Endothelial cell of umbilical vein (primary cell): ENCODE data around the gene CTNNA2. TPM values are rescaled to one million over a fixed set of nuclear protein-coding genes. Genes with fewer than 3 reads are reported as not detected.

Experiments used
- BruUV-seq: library from RNA; stranded (reverse); fragments of 400-500 nt; replicated peaks from 2 replicates; lab custom pipeline; 2021; lab: Mats Ljungman, UMichigan
- CTCF ChIA-PET: fragments of 300-600, 350-600 bp; sonication (Branson Sonifier 250); formaldehyde crosslinking; loops from one replicate; lab custom pipeline; 2021; ENCODE audit warnings: antibody characterized with exemption, inconsistent platforms; lab: Charles Lee
- POLR2A ChIA-PET: fragments of 300-600, 350-600 bp; sonication (Branson Sonifier 250); formaldehyde crosslinking; loops from one replicate; lab custom pipeline; 2021; ENCODE audit warnings: antibody characterized with exemption, inconsistent platforms; lab: Charles Lee
- DNase-seq: peaks from one replicate; pipeline ENCODE4 v3.0.0-alpha.2; 2011; ENCODE audit warnings: low read depth, low spot score
- FAIRE-seq: peaks from 2 replicates; lab custom pipeline; 2011; peaks lifted over from hg19 to GRCh38; lab: Jason Lieb, UNC
- H2AFZ ChIP-seq: 2 replicates; pipeline ENCODE4 v1.6.0; 2012; ENCODE audit warnings: low read depth, low read length, control low read depth, inconsistent platforms
- H3K27ac ChIP-seq: 2 replicates; pipeline ENCODE4 v1.5.1; 2011; ENCODE audit warnings: low read depth, mild to moderate bottlenecking, control low read depth, low read length, moderate library complexity; ENCODE audit not compliant: insufficient read depth
- H3K27me3 ChIP-seq, 2 experiments: 2 replicates each; pipeline versions ENCODE4 v1.6.0 to v1.6.1; 2011; ENCODE audit warnings: low read length in 2 of 2, mixed read lengths in 1 of 2; ENCODE audit not compliant: control insufficient read depth in 2 of 2, insufficient read depth in 2 of 2
- H3K36me3 ChIP-seq, 2 experiments: 2 replicates in 1 of 2; 3 replicates in 1 of 2; pipeline ENCODE4 v1.5.1; 2011; ENCODE audit warnings: low read length in 2 of 2, mild to moderate bottlenecking in 1 of 2, moderate library complexity in 1 of 2; ENCODE audit not compliant: control insufficient read depth in 2 of 2, insufficient read depth in 2 of 2; ENCODE audit errors: extremely low read depth in 1 of 2
- H3K4me1 ChIP-seq: 3 replicates; pipeline ENCODE4 v1.5.1; 2011; ENCODE audit warnings: mild to moderate bottlenecking, low read length; ENCODE audit not compliant: control insufficient read depth, insufficient read depth; ENCODE audit errors: extremely low read depth
- H3K4me2 ChIP-seq: 2 replicates; pipeline ENCODE4 v1.6.1; 2011; ENCODE audit warnings: low read length, control low read depth, mixed read lengths; ENCODE audit not compliant: insufficient read depth
- H3K4me3 ChIP-seq, 3 experiments: fragments of 200-600 bp in 1 of 3; sonication (generic), shearing (Covaris generic) in 1 of 3; replicated peaks in 1 of 3; 2 replicates each; pipeline ENCODE4 v1.5.1; 2011 to 2016; ENCODE audit warnings: control low read depth in 3 of 3, low read length in 3 of 3, mild to moderate bottlenecking in 2 of 3, inconsistent platforms in 1 of 3, low read depth in 1 of 3, moderate library complexity in 1 of 3; ENCODE audit not compliant: insufficient read depth in 1 of 3
- H3K79me2 ChIP-seq: 2 replicates; pipeline ENCODE4 v1.6.0; 2012; ENCODE audit warnings: low read length, inconsistent platforms; ENCODE audit not compliant: control insufficient read depth, insufficient read depth
- H3K9ac ChIP-seq: replicated peaks from 2 replicates; pipeline ENCODE3; 2011; ENCODE audit warnings: low read length, control low read depth; ENCODE audit not compliant: insufficient read depth; ENCODE audit errors: extremely low read depth
- H3K9me1 ChIP-seq: replicated peaks from 3 replicates; pipeline ENCODE4 v1.6.0; 2011; ENCODE audit warnings: mild to moderate bottlenecking, low read length; ENCODE audit not compliant: control insufficient read depth, insufficient read depth; ENCODE audit errors: extremely low read depth
- H3K9me3 ChIP-seq: replicated peaks from 2 replicates; pipeline ENCODE4 v1.5.1; 2012; ENCODE audit warnings: low read length, inconsistent platforms; ENCODE audit not compliant: control insufficient read depth, insufficient read depth
- H4K20me1 ChIP-seq: replicated peaks from 2 replicates; pipeline ENCODE3; 2011; ENCODE audit warnings: mild to moderate bottlenecking, low read length; ENCODE audit not compliant: control insufficient read depth, insufficient read depth; ENCODE audit errors: extremely low read depth
- CTCF ChIP-seq, 2 donors: IDR thresholded peaks; 1 replicate in 1 of 2; 2 replicates in 1 of 2; pipeline ENCODE4 v1.5.1; 2011; ENCODE audit warnings: low read length in 2 of 2, mild to moderate bottlenecking in 2 of 2, moderate library complexity in 2 of 2, control low read depth in 1 of 2, inconsistent platforms in 1 of 2, low read depth in 1 of 2; ENCODE audit not compliant: insufficient read depth in 1 of 2; ENCODE audit errors: extremely low read depth in 1 of 2
- EZH2 ChIP-seq: IDR thresholded peaks from 2 replicates; pipeline ENCODE4 v1.6.1; 2012; ENCODE audit warnings: borderline replicate concordance, low read depth, mild to moderate bottlenecking, moderate library complexity, low read length, inconsistent platforms; ENCODE audit not compliant: severe bottlenecking
- FOS ChIP-seq: IDR thresholded peaks from 2 replicates; pipeline ENCODE4 v1.6.1; 2011; ENCODE audit warnings: mild to moderate bottlenecking, low read length, moderate library complexity, borderline replicate concordance; ENCODE audit not compliant: insufficient read depth
- JUN ChIP-seq: IDR thresholded peaks from 2 replicates; pipeline ENCODE4 v1.6.1; 2011; ENCODE audit warnings: borderline replicate concordance, low read depth; ENCODE audit not compliant: insufficient read length, insufficient read depth
- POLR2A ChIP-seq: IDR thresholded peaks from 2 replicates; pipeline ENCODE4 v1.6.1; 2012; ENCODE audit warnings: low read depth, mild to moderate bottlenecking, control low read depth, low read length
- dilution Hi-C: fragments of 300-500 bp; cut with MboI; formaldehyde crosslinking; loops from one replicate; pipeline ENCODE4 v1.15.0; 2019; ENCODE audit warnings: low sequenced_read_pairs; ENCODE audit not compliant: extremely low pct_ligation_motif_present
- intact Hi-C: fragments of 100-400 bp; cut with micrococcal nuclease; formaldehyde crosslinking; loops from one replicate; pipeline ENCODE4 v1.10.0; 2022
- polyA plus RNA-seq, 4 experiments: library from polyadenylated mRNA; depleted of rRNA in 3 of 4; stranded (reverse) in 3 of 4; unstranded in 1 of 4; fragments of >200 nt; gene quantifications; 2 replicates each; pipeline versions ENCODE4 v1.2.1 to v1.2.3, GENCODE V29; 2011 to 2012; ENCODE audit warnings: missing spikeins in 1 of 4
- total RNA-seq: library from RNA; stranded (reverse); gene quantifications from 2 replicates; pipeline ENCODE4 v1.2.3, GENCODE V29; 2021

Gene CTNNA2
- total and polyA plus RNA-seq, 2 donors (not counting 3 experiments of a cell fraction or from before 2014, with no cell fraction given), result not detected

GRCh38 chr2:80209458-80209857 lies 696.6 kb downstream of the CTNNA2 start:
- dilution Hi-C loops, result no loop called here
- intact Hi-C loops, result no loop called here
- Histone ChIP-seq H3K9ac (no peak overlapping the region), H3K9me3 (no peaks in the 10 kb centered on the region), H3K79me2 (no peaks in the 10 kb centered on the region), H3K4me1 (no peaks in the 10 kb centered on the region), H2AFZ (no peak overlapping the region), H3K9me1 (no peaks in the 10 kb centered on the region), H3K27me3 (no peaks in the 10 kb centered on the region), H3K4me2 (no peak overlapping the region), H3K27ac (no peak overlapping the region), H3K4me3 (no peak overlapping the region), H3K36me3 (no peaks in the 10 kb centered on the region), H4K20me1 (no peaks in the 10 kb centered on the region)
- FAIRE-seq (no peak), DNase-seq (no peak)
- ChIA-PET CTCF (no interaction called here), POLR2A (no interaction called here)
- TF ChIP-seq EZH2 (no peak), CTCF (IDR thresholded peaks at IDR 0.05; ENCODE audit: extremely low read depth in 1 of 2, insufficient read depth in 1 of 2, low read depth in 1 of 2, low read length in 2 of 2) (no peak)
- no TSS peak for BruUV-seq

- DNase-seq, result no peak
- Histone ChIP-seq H3K4me2 (no peak overlapping the region), H3K9me1 (no peaks in the 10 kb centered on the region), H3K36me3 (no peaks in the 10 kb centered on the region), H3K27ac (no peak overlapping the region), H3K79me2 (no peaks in the 10 kb centered on the region), H3K4me3 (no peak overlapping the region), H4K20me1 (no peaks in the 10 kb centered on the region), H2AFZ (no peak overlapping the region), H3K9me3 (peaks cover 2% of the 10 kb centered on the region), H3K4me1 (no peaks in the 10 kb centered on the region), H3K9ac (no peak overlapping the region), H3K27me3 (no peaks in the 10 kb centered on the region)
- CTCF ChIA-PET, result no interaction called here
- POLR2A ChIA-PET, result no interaction called here
- TF ChIP-seq JUN (no peak), FOS (no peak), CTCF (IDR thresholded peaks at IDR 0.05; ENCODE audit: extremely low read depth in 1 of 2, insufficient read depth in 1 of 2, low read depth in 1 of 2, low read length in 2 of 2) (no peak), POLR2A (no peak)
- dilution Hi-C loops (no loop called here), intact Hi-C loops (no loop called here)
- BruUV-seq, result no TSS peak
- FAIRE-seq, result no peak
Measured at GRCh38 chr2:80217446-80217845, 704.6 kb downstream of the CTNNA2 start.
